DMS53 treated with DMSO at 0.1 percent for 48 hours (cell line): ENCODE measurements around the gene LSM10.

Experiments
- DNase-seq: peaks from one replicate; lab custom pipeline; 2025; ENCODE audit not compliant: unreplicated experiment; lab: John Stamatoyannopoulos, UW

Gene LSM10

DNA sequence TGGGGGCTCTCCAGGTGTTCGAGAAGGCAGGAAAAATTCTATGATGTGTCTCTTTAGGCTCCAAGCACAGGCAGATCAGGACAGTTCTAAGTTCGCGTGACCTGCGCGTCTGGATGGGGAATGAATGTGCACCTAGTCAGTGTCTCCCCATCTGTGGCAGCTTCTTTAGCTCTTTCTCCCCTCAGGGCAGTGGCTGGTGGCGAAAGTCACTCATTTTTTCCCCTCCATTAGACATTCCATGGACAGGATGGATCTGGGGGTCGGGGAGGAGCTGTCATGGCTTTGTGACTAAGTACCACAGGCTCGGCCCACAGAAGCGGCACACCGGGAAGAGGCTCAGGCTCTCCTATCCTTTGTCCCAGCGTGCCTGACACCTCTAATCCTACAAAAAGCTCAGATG lies 43.2 kb downstream of the LSM10 start:
- no peak for DNase-seq

DNA sequence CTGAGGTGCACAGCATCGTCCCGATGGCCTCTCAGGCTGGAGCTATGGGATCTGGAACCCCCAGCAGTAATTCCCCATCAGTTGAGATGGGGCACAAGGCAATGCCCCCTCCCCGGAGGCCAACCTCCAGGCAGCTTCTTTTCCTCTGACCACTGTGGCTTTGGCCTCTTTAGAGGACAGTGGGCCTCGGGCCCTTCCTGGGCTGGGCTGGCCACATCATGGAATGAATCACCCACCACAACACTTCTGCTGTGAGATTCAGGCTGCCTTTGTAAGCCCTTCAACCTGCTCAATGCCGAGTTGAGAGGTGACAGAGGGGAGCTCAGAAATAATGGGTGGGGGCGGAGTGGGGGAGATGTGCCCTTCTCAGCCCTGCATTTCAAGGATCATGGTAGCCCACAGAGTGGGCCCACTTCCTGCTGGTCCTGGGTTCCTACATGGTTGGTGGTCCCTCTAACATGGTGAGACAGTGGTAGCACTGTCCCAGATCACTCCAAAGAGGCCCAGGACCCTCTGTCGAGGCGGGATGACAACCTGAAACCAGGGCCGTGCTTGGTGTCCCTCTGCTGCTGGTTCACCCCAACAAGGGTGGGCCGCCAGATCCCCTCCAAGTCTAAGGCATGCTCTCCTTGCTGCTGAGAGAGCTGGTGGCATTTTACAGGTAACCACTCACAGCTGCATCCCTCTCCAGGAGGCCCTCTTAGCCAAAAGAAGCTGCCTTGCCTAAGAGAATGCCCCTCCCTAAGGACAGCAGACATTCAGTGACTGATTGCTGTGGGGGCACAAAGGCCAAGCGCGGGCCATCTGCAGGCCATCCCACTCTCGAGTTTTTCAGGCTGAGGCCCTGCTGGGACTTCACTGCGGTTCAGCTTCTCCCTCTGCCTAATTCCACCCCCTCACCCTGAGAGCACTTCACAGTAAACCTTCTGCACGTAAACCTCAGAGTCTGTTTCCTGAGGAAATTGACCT lies 44.5 kb downstream of the LSM10 start:
- DNase-seq: no peak

DNA sequence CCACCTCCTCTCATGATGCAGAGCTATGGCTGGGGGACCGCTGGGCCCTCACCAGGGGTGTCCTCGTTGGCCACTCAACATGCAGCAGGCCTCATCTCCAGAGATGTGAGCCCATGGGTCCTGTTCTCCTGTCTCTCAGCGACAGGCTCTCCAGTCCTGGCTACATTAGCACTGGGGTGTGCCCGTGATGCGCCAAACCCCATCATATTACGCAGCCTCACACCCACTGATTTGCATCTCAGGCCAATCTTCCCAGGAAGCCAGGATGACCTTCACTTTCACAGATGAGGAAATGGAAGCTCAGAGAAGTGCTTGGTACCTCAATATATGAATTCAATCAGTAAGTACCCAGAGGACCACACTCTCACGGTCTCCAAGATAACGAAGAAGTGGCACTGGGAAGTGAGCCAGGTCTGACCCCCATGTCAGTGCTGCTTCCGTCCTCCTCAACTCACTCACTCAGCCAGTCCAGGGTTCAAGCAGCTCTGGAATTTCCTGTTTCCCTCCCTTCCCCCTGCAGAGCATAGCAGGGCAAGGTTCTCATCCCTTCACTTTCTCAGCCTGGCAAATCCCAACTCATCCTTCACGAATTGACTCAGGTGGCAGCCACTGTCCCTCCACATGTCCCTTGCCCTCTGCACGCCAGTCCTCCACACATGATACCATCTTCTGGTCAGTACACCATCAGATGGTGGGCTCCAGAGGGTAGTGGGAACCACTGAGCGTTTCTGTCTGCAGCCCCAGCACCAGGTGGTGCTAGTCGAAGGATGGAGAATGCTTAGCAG lies 45.4 kb downstream of the LSM10 start:
- no peak for DNase-seq

DNA sequence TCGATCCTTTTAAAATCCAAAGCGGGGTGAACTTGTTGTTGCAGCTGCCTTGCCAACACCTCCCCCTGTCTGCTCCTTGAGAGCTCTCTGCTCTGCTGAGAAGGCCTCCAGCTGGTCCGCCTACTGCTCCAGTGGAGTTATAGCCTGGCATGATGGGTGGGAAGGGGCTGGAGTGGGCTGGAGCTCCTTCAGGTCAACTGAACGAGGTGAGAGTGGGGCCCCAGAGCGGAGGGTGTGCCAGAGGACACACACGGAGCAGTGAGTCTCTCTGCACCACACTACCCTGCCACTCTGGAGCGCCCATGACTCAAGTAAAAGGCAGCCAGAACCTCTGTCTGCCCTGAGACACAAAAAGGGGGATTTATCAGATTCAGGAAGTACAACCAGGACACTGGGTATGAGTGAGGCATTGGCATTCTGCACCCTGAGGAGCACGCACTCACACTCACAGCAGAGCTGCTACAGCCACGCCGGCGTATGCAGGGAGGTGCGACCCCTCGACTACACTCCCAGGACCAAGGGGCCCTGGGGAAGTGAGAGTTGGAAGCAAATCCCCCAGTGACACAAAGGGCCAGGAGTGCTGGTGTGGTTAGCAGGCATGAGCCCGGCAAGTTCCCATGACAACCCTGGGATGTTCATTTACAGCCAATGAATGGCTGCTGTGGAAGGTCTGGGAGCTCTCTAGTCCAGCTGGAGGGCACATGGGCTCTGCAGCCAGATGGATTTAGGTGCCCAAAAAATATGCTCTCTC lies 46.3 kb downstream of the LSM10 start:
- no peak for DNase-seq

DNA sequence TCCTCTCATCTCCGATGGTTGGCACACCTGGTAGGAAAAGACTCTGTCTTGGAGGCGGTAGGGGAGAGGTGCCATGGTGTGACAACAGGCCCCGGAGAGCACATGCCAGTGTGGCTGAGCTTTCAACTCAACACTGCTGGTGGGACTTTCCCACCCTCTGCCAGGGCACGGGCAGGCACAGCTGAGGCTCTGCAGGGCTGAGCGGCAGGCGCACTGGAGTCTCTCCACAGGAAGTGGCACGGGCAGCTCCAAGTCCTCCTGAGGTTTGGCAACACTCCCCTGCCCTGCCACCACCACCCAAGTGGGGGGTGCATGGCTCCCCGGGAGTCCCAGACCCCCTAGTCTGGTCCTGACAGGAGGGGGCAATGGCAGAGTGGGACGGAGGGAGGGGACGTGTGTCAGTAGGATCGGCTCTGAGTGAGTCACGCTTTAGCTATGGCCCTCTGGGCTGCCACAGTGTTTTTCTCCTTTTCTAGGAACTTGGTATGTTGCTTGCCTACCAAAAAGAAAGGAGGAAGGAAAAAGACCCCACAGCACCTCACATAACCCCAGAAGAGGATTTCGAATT lies 47.0 kb downstream of the LSM10 start:
- no peak for DNase-seq

DNA sequence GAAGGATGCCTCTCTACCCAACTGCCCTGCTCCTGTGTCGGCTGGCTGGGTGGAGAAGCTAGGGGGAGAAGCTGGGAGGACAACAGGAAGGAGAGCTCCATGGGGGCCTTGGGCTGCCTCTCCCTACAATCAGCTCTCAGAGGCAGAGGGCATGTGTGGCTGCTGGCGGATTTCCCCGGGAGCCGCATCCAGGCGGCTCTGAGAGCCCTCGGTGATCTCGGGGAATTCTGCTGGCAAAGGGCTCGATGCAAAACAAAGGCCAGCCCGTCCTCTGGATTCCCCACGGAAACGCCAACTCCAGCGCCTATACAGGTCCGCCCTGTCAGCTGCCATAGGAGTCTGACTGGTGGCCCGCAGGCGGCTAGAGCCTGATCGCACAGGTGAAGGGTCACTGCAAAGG lies 47.9 kb downstream of the LSM10 start:
- DNase-seq: no peak

DNA sequence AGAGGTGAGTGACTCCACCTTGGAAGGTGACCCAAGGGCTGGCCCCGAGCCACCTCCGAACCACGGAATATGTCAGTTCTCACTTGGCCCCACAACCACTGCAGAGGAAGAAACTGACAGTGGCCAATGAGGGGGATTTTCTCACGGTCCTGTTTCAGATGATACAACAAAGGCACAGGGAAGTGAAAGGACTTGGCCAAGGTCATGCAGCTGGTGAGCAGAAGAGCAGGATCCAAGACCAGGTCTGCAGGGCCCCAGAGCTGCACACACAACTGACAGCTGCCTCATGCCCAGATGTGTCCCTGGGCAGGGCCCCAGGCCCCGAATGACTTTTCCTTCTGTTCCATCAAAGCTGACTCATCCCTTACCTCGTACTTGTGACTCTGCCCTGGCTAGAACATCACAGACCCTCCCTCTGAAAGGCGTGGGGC lies 48.5 kb downstream of the LSM10 start:
- no peak for DNase-seq

GRCh38 chr1:36346741-36347370 lies 50.9 kb downstream of the LSM10 start:
- DNase-seq: no peak

GRCh38 chr1:36345353-36345752 lies 52.4 kb downstream of the LSM10 start:
- no peak for DNase-seq

- DNase-seq: no peak
Measured at GRCh38 chr1:36344395-36344680, 53.4 kb downstream of the LSM10 start.

DNA sequence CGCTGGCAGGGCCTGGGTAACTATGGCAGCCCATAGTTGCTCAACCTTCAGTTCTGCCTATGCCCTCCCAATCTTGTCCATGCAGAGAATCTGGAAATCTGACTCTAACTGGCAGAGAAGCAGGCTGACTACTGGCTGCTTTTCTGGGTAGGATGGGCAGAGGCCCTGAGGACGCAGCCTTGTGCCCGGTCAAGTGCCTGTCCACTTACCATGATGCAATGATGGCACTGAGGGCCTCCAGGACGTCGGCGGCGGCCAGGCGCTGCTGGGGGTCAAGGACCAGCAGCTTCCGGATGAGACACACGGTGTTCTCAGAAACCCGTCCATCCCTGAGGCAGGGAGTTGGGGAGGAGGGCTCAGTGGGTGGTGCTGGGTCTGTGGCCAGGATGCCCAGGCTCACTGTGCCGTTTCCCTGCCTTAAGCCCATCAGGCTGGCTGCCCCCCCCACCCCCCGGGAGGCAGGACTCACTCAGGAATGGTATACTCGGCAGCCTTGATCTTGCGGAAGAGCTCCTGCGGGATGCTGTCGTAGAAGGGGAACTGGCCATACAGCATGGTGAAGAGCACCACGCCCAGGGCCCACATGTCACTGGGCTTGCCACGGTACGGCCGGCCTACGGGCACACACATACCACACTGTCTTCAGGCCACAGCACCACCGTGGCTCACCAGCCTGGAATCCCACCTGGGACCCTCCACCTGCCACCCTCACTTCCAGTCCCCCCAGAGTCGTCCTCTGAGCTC lies 53.9 kb downstream of the LSM10 start:
- DNase-seq: no peak
